ENCODE measurements around the gene LRRC8D.

Gene LRRC8D

DNA sequence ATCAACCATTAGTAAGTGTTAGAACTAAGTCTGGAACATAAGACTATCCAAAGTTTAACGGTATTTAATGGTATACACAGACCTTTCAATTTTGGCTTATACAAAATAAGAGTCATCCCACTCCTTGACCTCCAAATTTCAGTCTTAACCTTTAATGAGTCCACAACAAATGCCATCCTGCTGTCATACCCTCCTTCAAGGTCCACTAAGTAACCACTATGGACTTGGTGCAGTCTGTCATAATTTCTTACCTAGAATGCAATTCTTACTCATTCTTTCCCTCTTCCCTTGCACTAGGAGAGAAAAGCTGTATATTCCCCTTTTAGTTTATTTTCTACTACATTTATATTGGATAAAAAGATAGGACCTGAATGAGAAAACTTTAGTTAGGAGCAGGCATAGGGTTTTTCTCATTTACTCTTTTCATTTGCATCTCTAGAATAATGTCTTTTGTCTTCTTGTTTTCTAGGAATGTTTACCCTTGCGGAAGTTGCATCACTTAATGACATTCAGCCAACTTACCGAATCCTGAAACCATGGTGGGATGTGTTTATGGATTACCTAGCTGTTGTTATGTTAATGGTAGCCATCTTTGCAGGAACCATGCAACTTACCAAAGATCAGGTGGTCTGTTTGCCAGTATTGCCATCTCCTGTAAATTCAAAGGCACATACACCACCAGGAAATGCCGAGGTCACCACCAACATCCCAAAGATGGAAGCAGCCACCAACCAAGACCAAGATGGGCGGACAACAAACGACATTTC is 111.9 kb downstream of the LRRC8D start:
- no peak for DNase-seq (ENCODE audit: low read depth)
- H3K4me3 ChIP-seq (ENCODE audit: low read length) = no peak overlapping the region
- TF ChIP-seq, protein P1, sequence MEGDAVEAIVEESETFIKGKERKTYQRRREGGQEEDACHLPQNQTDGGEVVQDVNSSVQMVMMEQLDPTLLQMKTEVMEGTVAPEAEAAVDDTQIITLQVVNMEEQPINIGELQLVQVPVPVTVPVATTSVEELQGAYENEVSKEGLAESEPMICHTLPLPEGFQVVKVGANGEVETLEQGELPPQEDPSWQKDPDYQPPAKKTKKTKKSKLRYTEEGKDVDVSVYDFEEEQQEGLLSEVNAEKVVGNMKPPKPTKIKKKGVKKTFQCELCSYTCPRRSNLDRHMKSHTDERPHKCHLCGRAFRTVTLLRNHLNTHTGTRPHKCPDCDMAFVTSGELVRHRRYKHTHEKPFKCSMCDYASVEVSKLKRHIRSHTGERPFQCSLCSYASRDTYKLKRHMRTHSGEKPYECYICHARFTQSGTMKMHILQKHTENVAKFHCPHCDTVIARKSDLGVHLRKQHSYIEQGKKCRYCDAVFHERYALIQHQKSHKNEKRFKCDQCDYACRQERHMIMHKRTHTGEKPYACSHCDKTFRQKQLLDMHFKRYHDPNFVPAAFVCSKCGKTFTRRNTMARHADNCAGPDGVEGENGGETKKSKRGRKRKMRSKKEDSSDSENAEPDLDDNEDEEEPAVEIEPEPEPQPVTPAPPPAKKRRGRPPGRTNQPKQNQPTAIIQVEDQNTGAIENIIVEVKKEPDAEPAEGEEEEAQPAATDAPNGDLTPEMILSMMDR (conservative IDR thresholded peaks at IDR 0.05; ENCODE audit: low read length) = no peak

- TF ChIP-seq, protein P1 (conservative IDR thresholded peaks at IDR 0.05; ENCODE audit: low read length) = no peak
- no peak for DNase-seq (ENCODE audit: low read depth)
- H3K4me3 ChIP-seq (ENCODE audit: low read length) = no peak overlapping the region
These were observed 113.6 kb downstream of the LRRC8D start for GRCh38 chr1:89934461-89934860.

DNA sequence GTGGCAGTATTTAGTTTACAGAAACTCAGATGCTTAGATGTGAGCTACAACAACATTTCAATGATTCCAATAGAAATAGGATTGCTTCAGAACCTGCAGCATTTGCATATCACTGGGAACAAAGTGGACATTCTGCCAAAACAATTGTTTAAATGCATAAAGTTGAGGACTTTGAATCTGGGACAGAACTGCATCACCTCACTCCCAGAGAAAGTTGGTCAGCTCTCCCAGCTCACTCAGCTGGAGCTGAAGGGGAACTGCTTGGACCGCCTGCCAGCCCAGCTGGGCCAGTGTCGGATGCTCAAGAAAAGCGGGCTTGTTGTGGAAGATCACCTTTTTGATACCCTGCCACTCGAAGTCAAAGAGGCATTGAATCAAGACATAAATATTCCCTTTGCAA is 114.4 kb downstream of the LRRC8D start:
- no peak overlapping the region for H3K4me3 ChIP-seq (ENCODE audit: low read length)
- no peak for DNase-seq (ENCODE audit: low read depth)
- TF ChIP-seq, protein P1 (conservative IDR thresholded peaks at IDR 0.05; ENCODE audit: low read length) = no peak

DNA sequence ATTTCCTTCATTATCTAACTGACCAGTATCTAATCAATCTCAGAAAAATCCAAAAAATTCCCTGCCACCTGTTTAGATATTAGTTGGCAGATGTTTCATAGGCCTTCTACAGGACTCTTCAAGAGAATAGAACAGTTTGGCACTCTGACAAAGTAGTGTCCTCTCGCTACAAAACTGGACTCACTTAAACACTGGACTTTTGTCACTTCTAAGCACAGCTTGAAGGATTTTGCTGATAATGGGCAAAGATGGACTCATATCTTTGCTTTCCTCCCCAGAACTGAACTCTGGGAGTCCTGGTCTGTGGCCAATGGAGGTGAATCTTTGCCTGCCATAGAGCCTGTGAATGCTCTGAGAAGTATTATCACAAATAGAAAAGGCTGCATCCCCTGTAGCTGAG is 115.9 kb downstream of the LRRC8D start:
- TF ChIP-seq, protein P1 (conservative IDR thresholded peaks at IDR 0.05; ENCODE audit: low read length) = no peak
- DNase-seq (ENCODE audit: low read depth) = no peak
- no peak overlapping the region for H3K4me3 ChIP-seq (ENCODE audit: low read length)

GRCh38 chr1:89938171-89939055 is 117.6 kb downstream of the LRRC8D start:
- no peak overlapping the region for H3K4me3 ChIP-seq (ENCODE audit: low read length)
- TF ChIP-seq, protein P1 (conservative IDR thresholded peaks at IDR 0.05; ENCODE audit: low read length) = no peak
- peak; percentile 58 for DNase-seq (ENCODE audit: low read depth)

DNA sequence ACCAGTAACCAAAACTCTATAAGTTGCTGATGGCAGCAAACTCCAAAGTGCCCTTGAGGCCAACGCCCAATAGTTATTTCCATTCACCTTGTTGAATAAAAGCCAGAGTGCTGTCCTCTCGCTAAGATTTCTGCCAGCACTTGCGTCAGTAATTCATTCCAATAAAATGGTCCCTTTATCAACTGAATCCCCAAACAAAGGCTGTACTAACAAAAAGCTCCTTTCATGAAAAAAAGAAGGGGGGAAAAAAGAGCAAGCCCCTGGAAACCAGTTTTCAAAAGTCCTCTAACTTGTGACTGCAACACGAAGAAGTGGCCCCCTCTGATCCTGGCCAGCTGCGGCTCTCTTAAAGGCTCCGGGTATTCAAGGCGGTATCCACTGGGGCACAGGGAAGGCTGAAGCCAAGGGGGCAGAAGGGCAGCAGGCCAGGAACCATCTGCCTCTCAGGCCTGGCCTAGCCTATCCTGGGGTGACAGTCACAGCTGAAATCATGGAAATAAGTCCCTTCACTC is 118.3 kb downstream of the LRRC8D start:
- H3K4me3 ChIP-seq (ENCODE audit: low read length) = no peak overlapping the region
- TF ChIP-seq, protein P1 (conservative IDR thresholded peaks at IDR 0.05; ENCODE audit: low read length) = no peak
- no peak for DNase-seq (ENCODE audit: low read depth)

Data from AG10803 (cell line).